NCI-H146 treated with DMSO at 0.1 percent for 48 hours (cell line): Measurements from ENCODE around the gene TBC1D26.
A peak's percentile ranks its signal among the peaks of the same experiment; 100 is the strongest.
"Not testable (repeated sequence)": the region's sequence is repeated elsewhere in the genome, so short reads cannot be mapped to it uniquely, and the experiment has no call there.

Experiments
- DNase-seq: peaks from one replicate; lab custom pipeline; 2025; ENCODE audit not compliant: unreplicated experiment; lab: John Stamatoyannopoulos, UW

Gene TBC1D26

GRCh38 chr17:15731900-15732299 lies at the start of gene TBC1D26:
Gene TBC1D26 (plus strand): TSS chr17:15732283. CDS start chr17:15735349, 3,066 bp downstream.
- DNase-seq: not testable (repeated sequence)

DNA sequence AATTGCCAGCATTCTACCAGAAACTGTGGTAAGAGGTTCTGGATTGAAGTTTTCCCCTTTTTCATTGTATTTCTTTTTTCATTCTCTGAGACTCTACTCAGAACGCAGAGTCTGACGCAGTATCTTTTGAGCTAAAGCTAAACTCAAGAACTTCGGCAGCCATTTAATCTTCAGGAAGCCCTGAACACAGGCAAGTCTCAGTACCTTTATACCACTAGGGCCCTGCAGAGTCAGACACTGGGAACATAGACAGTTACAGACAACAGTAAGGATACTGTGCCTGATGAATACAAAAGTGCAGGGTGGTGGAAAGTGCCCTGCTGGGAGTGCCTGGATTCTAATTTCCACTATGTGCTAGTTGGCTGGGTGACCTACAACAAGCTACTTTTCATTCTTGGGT lies 48.9 kb upstream of the TBC1D26 start:
- DNase-seq: not testable (repeated sequence)

DNA sequence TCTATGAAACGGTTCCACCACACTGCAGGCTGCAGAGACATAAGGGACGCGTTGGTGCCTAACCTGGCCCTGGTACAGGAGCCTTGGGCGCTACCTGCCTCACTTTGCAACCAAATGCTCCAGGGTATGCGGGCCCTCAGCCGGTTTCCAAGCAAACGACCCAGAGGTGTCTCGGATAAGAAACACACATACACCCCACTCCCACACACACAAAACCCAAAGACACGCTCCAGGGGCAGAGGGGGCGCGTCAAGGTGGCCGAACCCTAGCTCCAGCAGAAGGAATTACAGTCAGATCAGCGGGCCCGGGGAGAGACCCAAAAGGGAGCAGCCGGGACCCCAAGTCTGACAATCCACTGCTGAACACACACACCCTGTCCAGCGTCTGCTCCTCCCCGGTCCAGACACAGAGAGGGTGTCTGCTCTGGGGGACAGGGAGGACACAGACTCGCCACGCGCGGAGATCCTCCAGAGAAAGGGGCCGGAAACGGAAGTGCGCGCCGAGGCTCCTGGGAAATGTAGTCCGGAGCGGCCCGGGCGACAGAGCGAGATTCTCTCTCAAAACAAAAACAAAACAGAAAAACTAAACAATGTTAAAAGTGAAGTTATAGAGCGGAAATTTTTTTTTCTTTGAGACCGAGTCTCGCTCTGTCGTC lies 48.1 kb upstream of the TBC1D26 start, which contains the start of gene TRIM16:
TRIM16 (minus strand) TSS at position 488 of the 655 bp plus-strand sequence. CDS start 32,702 bp downstream, outside the sequence.
- DNase-seq: peak; percentile 12

DNA sequence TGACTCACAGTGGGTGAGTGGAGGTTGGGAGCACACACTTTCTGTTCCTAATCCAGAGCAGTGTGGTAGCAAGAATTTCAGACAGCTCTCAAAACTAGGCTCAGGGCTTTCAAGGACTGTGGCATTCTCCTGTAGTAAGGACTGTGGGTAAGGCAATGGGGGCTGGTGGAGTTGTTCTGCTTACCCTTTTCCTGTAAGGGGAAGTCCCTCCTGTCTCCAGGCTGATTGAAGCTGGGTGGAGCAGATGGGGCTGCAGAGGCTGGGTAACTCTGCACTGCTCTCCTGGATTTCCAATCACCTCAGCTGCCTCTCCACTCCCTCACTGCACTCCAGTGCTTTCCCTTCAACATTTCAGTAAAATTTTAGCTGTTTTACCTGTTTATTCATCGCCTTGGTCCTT lies 44.6 kb upstream of the TBC1D26 start:
- DNase-seq: not testable (repeated sequence)

- DNase-seq: peak; percentile 7
Measured at GRCh38 chr17:15698967-15699366, 33.1 kb upstream of the TBC1D26 start.

GRCh38 chr17:15699413-15699924 lies 32.6 kb upstream of the TBC1D26 start, which contains the start of gene ZNF286A:
Gene ZNF286A (plus strand): TSS chr17:15699752. CDS start chr17:15700330, 578 bp downstream.
- DNase-seq: peak; percentile 93

GRCh38 chr17:15699937-15700336 lies 32.1 kb upstream of the TBC1D26 start:
- not testable (repeated sequence) for DNase-seq

- not testable (repeated sequence) for DNase-seq
Measured at GRCh38 chr17:15704239-15704638, 27.8 kb upstream of the TBC1D26 start.

DNA sequence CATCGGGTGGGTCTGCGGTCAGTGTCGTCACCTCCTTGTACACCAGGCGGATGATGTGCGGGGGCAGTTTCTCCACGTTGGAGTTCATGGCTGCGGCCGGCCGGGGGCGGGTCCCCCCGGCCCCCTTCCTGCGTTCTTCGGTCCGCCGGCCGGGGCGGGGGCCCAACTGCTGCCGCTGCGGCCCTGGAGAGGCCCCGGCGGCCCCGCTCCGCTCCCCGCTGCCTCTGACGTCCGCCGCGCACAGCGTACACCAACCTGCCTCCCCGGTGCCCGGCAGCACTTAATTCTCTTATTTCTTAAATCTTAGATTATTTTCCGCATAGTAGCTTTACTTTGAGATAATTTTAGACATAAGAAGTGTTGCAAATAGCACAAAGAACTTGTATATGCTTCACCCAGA lies 27.3 kb upstream of the TBC1D26 start:
- DNase-seq: not testable (repeated sequence)

DNA sequence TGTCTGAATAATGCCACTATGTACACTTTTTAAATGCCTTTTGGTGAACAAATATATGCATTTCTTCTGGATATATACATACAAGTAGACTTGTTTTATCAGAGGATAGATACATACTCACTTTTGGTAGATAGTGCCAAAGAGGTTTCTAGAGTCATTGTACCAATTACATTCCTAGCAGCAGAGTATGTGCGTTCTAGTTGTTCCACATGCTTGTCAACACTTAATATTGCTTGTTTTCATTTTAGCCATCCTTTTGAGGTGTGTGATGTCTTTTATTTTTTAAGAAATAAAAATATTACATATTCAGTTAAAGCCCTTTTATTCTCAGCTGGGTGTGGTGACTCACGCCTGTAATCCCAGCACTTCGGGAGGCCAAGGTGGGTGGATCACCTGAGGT lies 23.2 kb upstream of the TBC1D26 start:
- not testable (repeated sequence) for DNase-seq

DNA sequence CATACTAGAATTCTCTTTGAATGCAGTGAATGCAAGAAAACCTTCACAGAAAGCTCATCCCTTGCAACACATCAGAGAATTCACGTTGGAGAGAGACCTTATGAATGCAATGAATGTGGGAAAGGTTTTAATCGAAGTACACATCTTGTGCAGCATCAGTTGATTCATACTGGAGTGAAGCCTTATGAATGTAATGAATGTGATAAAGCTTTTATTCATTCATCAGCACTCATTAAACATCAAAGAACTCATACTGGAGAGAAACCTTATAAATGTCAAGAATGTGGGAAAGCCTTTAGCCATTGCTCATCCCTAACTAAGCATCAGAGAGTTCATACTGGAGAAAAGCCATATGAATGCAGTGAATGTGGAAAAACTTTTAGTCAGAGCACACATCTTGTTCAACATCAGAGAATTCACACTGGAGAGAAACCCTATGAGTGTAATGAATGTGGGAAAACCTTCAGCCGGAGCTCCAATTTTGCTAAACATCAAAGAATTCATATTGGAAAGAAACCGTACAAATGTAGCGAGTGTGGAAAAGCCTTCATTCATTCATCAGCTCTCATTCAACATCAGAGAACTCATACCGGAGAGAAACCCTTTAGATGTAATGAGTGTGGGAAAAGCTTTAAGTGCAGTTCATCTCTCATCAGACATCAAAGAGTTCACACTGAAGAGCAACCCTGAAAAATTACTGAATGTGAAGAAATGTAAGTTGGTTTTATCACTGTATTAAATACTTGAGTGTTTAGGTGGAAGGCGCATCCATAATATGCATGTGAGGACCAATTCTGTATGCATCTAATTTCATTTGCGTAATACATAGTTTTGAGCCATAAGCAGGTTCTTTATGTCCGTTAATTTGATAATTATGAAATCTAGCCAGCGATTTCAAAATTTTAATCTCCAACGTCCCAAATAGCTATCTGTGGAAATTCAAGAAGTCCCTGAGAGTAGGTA lies 15.2 kb upstream of the TBC1D26 start:
- not testable (repeated sequence) for DNase-seq

GRCh38 chr17:15730535-15730934 lies 1.5 kb upstream of the TBC1D26 start:
- DNase-seq: not testable (repeated sequence)

DNA sequence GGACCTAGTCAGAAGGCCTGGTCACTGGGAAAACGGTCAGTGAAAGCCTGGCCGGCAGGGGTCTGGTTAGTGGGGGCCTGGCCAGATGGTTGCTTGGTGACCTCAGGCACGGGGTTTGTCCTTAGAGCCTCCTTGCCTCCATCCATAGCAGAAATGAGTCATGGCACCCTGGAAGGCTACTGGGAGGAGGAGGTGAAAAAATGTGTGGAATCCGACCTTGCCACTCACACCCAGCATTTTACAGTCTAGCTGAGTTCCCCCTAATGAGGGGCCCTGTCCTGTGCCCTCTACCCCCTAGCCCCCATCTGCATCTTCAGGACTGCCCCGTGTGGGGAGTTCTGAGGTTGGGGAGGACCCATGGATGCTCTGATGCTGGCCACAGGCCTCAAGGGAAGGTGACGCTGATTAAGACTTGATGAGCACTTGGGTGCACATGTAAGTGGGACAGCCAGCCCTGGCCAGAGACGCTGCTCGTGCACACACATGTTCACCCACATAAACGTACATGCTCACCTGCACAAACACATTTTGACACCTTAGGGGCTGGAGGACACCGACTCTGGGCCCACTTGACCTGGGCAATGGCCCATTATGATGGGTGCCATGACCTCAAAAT lies 1.2 kb downstream of the TBC1D26 start:
- not testable (repeated sequence) for DNase-seq

GRCh38 chr17:15736578-15736977 lies 4.5 kb downstream of the TBC1D26 start:
- not testable (repeated sequence) for DNase-seq

GRCh38 chr17:15738066-15738465 lies 6.0 kb downstream of the TBC1D26 start:
- DNase-seq: no peak

- not testable (repeated sequence) for DNase-seq
Measured at GRCh38 chr17:15739259-15739658, 7.2 kb downstream of the TBC1D26 start.

DNA sequence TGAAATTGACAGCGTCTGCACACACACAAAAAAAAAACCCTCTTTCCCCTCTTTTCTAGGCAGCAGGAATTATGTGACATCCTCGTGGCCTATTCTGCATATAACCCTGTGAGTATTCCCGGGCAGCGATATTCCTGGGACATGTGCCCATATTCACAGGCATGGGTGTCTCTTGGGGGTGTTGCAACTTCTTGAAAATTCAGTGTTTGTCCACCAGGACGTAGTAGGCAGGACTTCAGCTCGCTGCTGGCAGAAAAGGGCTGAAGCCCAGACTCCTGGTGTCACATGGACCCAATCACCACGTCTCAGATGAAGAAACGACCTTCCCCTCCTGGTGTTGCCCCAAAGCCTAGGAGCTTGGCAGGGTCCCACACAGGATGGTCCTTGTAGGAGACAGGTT lies 8.0 kb downstream of the TBC1D26 start:
- DNase-seq: not testable (repeated sequence)

DNA sequence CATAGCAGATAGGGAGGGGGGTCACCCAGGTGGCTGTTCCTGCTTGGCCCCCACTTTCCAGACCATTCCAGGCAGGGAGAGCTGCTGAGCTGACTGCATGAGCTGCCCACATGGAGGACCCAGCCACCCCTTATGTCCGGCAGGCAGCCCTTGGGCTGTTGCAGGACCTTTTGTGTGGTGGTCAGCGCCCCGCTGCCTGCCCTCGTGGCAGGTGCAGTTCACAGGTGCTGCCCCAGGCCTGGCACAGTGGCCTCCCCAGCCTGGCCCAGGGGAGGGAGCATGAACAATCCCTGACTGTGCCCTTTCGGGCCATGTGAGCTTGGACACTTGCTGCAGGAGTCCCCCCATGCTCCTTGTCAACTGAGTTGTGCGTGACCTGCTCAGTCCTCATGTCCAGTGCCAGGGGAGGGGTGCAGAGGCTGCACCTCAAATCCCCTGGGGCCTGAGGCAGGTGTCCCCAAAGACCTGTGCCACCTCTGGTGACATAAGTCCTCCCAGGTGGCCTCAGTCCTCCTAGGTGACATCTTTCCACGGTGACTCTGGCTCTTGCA lies 8.6 kb downstream of the TBC1D26 start:
- no peak for DNase-seq

DNA sequence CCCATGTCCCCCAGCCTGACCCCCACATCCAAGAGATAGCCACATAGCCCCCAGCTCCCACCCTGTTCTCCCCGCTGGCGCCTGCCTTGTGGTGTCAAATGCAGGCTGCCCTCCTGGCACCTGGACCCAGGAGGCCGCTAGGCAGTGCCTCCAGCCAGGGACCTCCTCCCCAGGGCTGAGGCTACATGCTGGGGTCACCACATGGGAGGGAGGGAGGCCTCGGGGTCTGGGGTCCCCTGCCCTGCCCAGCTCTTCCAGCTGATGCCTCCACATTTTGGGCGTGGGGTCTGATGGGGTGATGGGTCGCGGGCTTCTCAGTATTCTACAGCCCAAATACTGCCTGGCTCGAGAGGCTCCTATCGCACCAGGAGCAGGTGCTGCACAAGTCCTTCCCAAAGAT lies 9.5 kb downstream of the TBC1D26 start:
- DNase-seq: no peak

GRCh38 chr17:15742051-15742795 lies 10.1 kb downstream of the TBC1D26 start:
- DNase-seq: no peak
